Thymus (tissue), 11 donors: ENCODE measurements around the gene KRTDAP. TPM values are rescaled to one million over a fixed set of nuclear protein-coding genes. Genes with fewer than 3 reads are reported as not detected.

Source experiments
- DNase-seq, 9 donors: peaks; one replicate each; pipeline ENCODE4 v3.0.0-alpha.2; 2013; ENCODE audit warnings: low spot score in 9 of 9, low read depth in 6 of 9, missing footprints in 1 of 9
- H3K27ac ChIP-seq, 2 donors: one replicate each; pipeline ENCODE4 v1.5.1; 2013; ENCODE audit warnings: control low read depth in 1 of 2, low read depth in 1 of 2, low read length in 1 of 2, mild to moderate bottlenecking in 1 of 2, moderate library complexity in 1 of 2
- H3K27me3 ChIP-seq, 2 donors: one replicate each; pipeline ENCODE4 v1.5.1; 2013; ENCODE audit warnings: low read length in 1 of 2; ENCODE audit not compliant: control insufficient read depth in 2 of 2, insufficient read depth in 1 of 2
- H3K36me3 ChIP-seq, 2 donors: one replicate each; pipeline ENCODE4 v1.5.1; 2013; ENCODE audit warnings: low read length in 1 of 2, mild to moderate bottlenecking in 1 of 2, moderate library complexity in 1 of 2; ENCODE audit not compliant: control insufficient read depth in 2 of 2, insufficient read depth in 2 of 2
- H3K4me1 ChIP-seq, 2 donors: one replicate each; pipeline ENCODE4 v1.5.1; 2013; ENCODE audit warnings: low read length in 2 of 2; ENCODE audit not compliant: control insufficient read depth in 2 of 2, insufficient read depth in 2 of 2
- H3K4me3 ChIP-seq, 2 donors: one replicate each; pipeline ENCODE4 v1.5.1; 2013; ENCODE audit warnings: low read length in 2 of 2, control low read depth in 1 of 2, mild to moderate bottlenecking in 1 of 2
- H3K9me3 ChIP-seq, 2 donors: one replicate each; pipeline ENCODE4 v1.5.1; 2013; ENCODE audit warnings: low read length in 1 of 2, mild to moderate bottlenecking in 1 of 2; ENCODE audit not compliant: control insufficient read depth in 2 of 2, insufficient read depth in 1 of 2
- WGBS: extraction: QIAGEN DNeasy Blood & Tissue Kit; methylation state at CpG from one replicate; pipeline ENCODE4 v1.1.7; 2013; 5-methylcytosine and 5-hydroxymethylcytosine counted together
- polyA plus RNA-seq: library from polyadenylated mRNA; stranded (reverse); fragments of 200-250 nt; gene quantifications from one replicate; pipeline ENCODE4 v1.2.3, GENCODE V29; 2013
- total RNA-seq: library from RNA; stranded (reverse); fragments of 120-200 nt; gene quantifications from one replicate; pipeline ENCODE4 v1.2.4, GENCODE V29; 2013
- donor health status: healthy.

KRTDAP gene
- total and polyA plus RNA-seq, 2 donors, result 7.9 to 523 TPM

DNA sequence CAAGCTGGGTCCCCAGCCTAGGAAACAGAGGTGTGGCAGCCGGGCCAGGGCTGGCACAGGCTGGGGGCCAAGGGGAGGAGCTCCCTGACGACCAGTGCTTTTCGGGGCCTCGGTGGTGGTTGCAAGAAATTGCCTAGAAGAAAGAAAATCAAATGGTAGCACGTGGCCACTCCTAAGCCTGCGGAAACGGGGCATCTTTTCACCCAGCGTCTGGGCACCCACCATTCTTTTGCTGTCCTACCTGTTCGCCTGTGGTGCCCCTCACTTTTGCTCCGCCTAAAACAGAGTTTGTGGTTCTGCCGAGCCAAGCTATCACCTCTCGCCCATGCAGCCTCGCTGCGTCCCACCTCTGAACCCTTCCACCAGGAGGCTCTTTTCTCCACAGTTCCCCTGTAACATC lies 7.1 kb upstream of the KRTDAP start:
- DNase-seq, result no peak
- 95% methylated on average over 14 of the region's 14 CpGs for WGBS
- H3K4me3 ChIP-seq, result no peak overlapping the region

GRCh38 chr19:35495107-35496064 lies 5.1 kb upstream of the KRTDAP start:
- H3K9me3 ChIP-seq, result no peaks in the 10 kb centered on the region
- H3K27ac ChIP-seq, result no peak overlapping the region
- DNase-seq, result peak in 8 of 9 donors; percentile 11 to 64 (median 30)
- no peak overlapping the region for H3K4me3 ChIP-seq
- H3K27me3 ChIP-seq, result peaks cover 0 to 14% of the 10 kb centered on the region in 2 donors
- H3K4me1 ChIP-seq, result no peaks in the 10 kb centered on the region
- no peaks in the 10 kb centered on the region for H3K36me3 ChIP-seq
- 35% methylated on average over 30 of the region's 30 CpGs for WGBS

More for the DNA sequence above, 7.1 kb upstream of the KRTDAP start:
- Histone ChIP-seq H3K27ac (no peak overlapping the region), H3K4me1 (no peaks in the 10 kb centered on the region), H3K36me3 (no peaks in the 10 kb centered on the region), H3K27me3 (peaks cover 0 to 11% of the 10 kb centered on the region in 2 donors), H3K9me3 (no peaks in the 10 kb centered on the region)

DNA sequence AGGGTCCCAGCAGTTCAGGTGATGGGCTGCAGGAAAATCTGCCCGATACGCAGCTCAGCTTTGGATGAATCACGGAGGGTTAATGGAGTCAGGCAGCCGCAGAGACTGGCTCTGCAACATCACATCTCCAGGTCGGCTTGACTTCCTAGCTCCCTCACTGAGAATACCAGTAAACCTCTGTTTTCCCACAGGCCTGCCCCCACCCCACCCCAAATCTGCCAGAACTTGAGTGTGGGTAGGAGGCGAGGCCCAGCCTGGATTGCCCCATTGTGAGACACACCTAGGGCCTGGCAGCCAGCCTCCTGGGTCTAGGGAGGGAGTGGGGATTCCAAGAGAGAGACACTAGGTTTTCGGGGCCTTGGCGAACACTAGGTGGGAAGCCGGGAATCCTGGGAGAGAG lies 3.7 kb upstream of the KRTDAP start:
- no peak overlapping the region for H3K27ac ChIP-seq
- peaks cover 0 to 23% of the 10 kb centered on the region in 2 donors for H3K27me3 ChIP-seq

GRCh38 chr19:35491836-35492360 lies 1.6 kb upstream of the KRTDAP start:
- Histone ChIP-seq H3K4me1 (no peaks in the 10 kb centered on the region), H3K27ac (no peak overlapping the region), H3K36me3 (no peaks in the 10 kb centered on the region), H3K9me3 (no peaks in the 10 kb centered on the region), H3K4me3 (no peak overlapping the region), H3K27me3 (peaks cover 0 to 31% of the 10 kb centered on the region in 2 donors)
- no peak for DNase-seq
- 94% methylated on average over 9 of the region's 9 CpGs for WGBS

More for the DNA sequence above, 3.7 kb upstream of the KRTDAP start:
- H3K36me3 ChIP-seq, result no peaks in the 10 kb centered on the region
- WGBS, result 95% methylated on average over 9 of the region's 9 CpGs
- no peak overlapping the region for H3K4me3 ChIP-seq
- no peak for DNase-seq
- no peaks in the 10 kb centered on the region for H3K9me3 ChIP-seq
- no peaks in the 10 kb centered on the region for H3K4me1 ChIP-seq

GRCh38 chr19:35488677-35489076 lies 1.6 kb downstream of the KRTDAP start:
- no peaks in the 10 kb centered on the region for H3K9me3 ChIP-seq
- WGBS, result 92% methylated on average over 16 of the region's 16 CpGs

GRCh38 chr19:35487656-35488182 lies 2.5 kb downstream of the KRTDAP start:
- Histone ChIP-seq H3K4me3 (no peak overlapping the region), H3K36me3 (no peaks in the 10 kb centered on the region), H3K27me3 (peaks cover 0 to 25% of the 10 kb centered on the region in 2 donors), H3K9me3 (no peaks in the 10 kb centered on the region), H3K4me1 (no peaks in the 10 kb centered on the region), H3K27ac (no peak overlapping the region)
- 93% methylated on average over 10 of the region's 10 CpGs for WGBS
- no peak for DNase-seq

More at GRCh38 chr19:35488677-35489076, 1.6 kb downstream of the KRTDAP start:
- H3K36me3 ChIP-seq, result no peaks in the 10 kb centered on the region
- H3K4me1 ChIP-seq, result no peaks in the 10 kb centered on the region
- no peak for DNase-seq
- no peak overlapping the region for H3K27ac ChIP-seq
- peaks cover 0 to 25% of the 10 kb centered on the region in 2 donors for H3K27me3 ChIP-seq
- H3K4me3 ChIP-seq, result no peak overlapping the region

DNA sequence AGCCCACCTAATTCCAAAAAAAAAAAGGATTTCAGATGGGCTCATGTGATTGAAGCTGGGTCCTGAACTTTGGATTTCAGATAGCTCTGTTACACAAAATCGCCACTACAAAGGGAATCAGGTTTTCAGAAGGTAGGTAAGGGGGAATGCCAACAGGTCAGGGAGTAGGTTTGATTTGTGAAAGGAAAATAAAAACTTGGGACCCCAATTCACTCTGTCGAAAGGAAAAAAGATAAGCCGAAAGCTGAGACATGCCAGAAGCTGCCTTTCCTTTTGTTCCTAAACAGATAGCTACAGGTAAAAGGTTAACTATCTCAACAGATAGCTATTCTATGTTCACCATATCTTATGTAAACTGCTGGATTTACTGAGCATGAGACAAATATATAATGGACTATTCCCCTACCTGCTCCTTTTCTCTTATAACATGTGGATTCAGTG lies 4.0 kb downstream of the KRTDAP start:
- no peak for DNase-seq
- no peak overlapping the region for H3K27ac ChIP-seq
- 93% methylated on average over 3 of the region's 3 CpGs for WGBS
- H3K36me3 ChIP-seq, result no peaks in the 10 kb centered on the region
- H3K4me3 ChIP-seq, result no peak overlapping the region
- no peaks in the 10 kb centered on the region for H3K4me1 ChIP-seq
- peaks cover 0 to 21% of the 10 kb centered on the region in 2 donors for H3K27me3 ChIP-seq
- no peaks in the 10 kb centered on the region for H3K9me3 ChIP-seq

DNA sequence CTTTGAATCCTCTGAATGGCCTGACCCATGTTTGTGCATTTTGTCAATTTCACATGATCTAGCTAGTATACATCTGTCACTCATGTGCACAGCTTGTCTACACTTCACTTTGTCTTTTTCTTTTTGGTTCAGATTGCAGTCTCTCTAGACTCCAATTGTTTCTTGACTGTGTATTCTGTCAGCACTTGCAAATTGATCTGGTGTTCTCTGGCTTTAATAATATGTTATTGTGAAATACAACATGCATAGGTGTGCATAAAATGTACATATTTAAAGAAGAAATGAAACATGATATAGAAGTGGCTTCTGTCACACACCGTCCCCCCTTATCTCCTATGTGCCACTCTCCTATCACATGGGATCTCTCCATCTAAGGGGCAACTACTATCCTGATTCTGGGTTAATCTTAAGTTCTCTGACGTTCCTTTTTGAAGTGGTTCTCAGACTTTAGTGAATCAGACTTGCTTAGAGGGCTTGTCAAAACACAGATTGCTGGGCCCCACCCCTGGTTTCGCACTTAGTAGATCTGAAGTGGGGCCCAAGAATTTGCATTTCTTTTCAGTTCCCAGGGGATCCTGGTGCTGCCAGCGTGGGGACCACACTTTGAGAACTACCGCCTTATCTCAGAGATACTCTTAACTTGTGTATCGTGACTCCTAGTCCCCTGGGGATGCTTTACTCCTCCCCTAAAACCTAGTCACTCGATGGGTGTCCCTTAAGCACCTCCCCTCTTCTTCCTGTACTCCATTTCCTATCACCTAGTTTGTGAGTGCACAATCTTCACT lies 5.8 kb downstream of the KRTDAP start:
- no peaks in the 10 kb centered on the region for H3K36me3 ChIP-seq

More for the DNA sequence above, 5.8 kb downstream of the KRTDAP start:
- Histone ChIP-seq H3K9me3 (no peaks in the 10 kb centered on the region), H3K4me3 (no peak overlapping the region), H3K27me3 (peaks cover 0 to 15% of the 10 kb centered on the region in 2 donors), H3K4me1 (no peaks in the 10 kb centered on the region), H3K27ac (no peak overlapping the region)
- DNase-seq, result no peak
- 73% methylated on average over 7 of the region's 7 CpGs for WGBS
